HG03025 (cell line): ENCODE data around the gene KIRREL1.

Experiments
- ATAC-seq: cut with Tn5 transposase; IDR thresholded peaks from one replicate; pipeline ENCODE4 v1.9.1; 2021; ENCODE audit warnings: mild to moderate bottlenecking, moderate library complexity; ENCODE audit not compliant: unreplicated experiment, low FRiP score

Gene KIRREL1

GRCh38 chr1:158003406-158003800 is 10.0 kb downstream of the KIRREL1 start:
- no peak for ATAC-seq

GRCh38 chr1:158005224-158005623 is 11.8 kb downstream of the KIRREL1 start:
- ATAC-seq, result no peak

DNA sequence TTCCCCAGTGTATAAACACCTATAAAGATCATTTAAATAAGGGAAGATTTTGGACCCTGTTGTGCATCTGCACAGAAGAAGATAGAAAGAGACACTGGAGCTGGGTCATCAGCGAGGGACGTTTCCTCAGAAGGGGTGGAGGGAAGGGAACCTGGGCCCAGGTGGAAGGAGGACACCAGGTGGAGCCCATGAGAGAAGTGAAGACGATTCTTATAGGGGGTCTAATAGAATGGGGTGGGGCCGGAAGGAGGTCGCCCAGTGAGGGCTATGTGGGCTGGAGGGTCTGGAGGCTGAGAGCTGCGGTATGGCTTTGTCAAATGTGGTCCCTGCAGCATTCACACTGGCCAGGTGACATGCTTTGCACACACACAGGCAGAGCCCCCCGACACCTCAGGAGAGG is 13.7 kb downstream of the KIRREL1 start:
- ATAC-seq, result no peak

GRCh38 chr1:158007667-158008386 is 14.4 kb downstream of the KIRREL1 start:
- no peak for ATAC-seq

GRCh38 chr1:158008630-158009029 is 15.2 kb downstream of the KIRREL1 start:
- ATAC-seq, result no peak

- ATAC-seq, result no peak
Measured at GRCh38 chr1:158011714-158012113, 18.3 kb downstream of the KIRREL1 start.

GRCh38 chr1:158013840-158014730 is 20.6 kb downstream of the KIRREL1 start:
- ATAC-seq, result no peak

GRCh38 chr1:158014731-158015320 is 21.4 kb downstream of the KIRREL1 start:
- ATAC-seq, result no peak

DNA sequence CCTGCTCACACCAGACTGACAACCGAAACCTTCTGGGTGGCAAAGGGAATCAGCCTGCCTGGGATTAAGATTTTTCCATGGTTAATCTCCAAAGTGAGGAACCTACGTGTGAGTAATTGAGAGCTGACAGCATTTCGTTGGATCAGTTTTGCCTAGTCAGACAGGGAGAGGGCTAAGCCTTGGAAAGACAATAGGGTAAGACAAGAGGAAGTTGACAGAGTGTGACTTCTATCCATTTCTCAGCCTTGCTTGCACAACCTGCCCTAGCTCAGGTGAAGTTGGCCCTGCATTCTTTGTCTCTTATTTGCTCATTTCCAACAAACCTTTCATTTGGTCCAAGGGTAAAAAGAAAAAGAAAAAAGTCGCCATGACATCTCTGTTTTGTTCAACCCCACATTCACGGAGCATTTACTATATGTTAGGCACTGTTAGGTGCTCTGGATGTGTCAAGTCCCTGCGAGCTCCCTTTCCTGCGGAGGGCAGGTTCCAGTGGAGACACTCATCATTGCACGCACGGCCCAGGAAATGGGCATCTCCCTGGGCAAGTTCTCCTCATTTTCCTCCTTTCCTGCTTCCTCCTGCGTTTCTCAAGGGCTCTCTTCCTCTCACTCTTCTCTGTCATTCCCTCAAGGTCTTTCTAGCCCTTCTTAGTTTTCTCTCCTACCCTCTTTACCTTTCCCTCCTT is 23.3 kb downstream of the KIRREL1 start:
- ATAC-seq, result no peak

- ATAC-seq, result no peak
Measured at GRCh38 chr1:158017800-158018595, 24.6 kb downstream of the KIRREL1 start.

GRCh38 chr1:158019171-158019868 is 25.9 kb downstream of the KIRREL1 start:
- ATAC-seq, result no peak

DNA sequence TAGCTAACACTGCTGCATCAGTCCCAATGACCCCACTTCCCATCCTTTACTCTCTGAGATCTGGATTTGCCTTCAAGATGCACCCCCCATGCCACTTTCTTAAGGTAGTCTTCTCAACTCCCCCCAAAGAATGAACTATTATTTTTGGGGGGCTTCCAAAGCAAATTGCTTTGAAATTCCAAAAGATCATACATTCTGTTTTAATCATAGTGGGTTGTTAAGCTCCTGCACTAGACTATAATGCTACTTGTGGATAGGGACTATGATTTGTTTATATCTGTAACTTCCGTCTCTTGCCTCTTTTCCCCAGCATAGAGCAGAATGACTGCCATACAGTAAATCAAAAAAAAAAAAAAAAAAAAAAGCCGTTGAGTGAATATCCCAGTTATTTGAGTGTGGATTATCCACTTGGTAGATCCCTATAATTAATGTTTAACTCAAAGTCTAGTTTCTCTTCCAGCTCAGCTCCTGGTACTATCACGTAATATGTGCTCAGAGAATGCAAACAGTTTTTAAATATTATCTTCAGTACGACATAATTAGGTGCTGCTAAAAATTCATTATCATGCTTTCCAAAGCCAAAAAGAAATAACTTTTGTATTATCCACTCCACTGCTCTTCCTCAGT is 26.9 kb downstream of the KIRREL1 start:
- no peak for ATAC-seq

GRCh38 chr1:158020886-158021620 is 27.6 kb downstream of the KIRREL1 start:
- ATAC-seq, result no peak

GRCh38 chr1:158021721-158022120 is 28.3 kb downstream of the KIRREL1 start:
- ATAC-seq, result no peak

DNA sequence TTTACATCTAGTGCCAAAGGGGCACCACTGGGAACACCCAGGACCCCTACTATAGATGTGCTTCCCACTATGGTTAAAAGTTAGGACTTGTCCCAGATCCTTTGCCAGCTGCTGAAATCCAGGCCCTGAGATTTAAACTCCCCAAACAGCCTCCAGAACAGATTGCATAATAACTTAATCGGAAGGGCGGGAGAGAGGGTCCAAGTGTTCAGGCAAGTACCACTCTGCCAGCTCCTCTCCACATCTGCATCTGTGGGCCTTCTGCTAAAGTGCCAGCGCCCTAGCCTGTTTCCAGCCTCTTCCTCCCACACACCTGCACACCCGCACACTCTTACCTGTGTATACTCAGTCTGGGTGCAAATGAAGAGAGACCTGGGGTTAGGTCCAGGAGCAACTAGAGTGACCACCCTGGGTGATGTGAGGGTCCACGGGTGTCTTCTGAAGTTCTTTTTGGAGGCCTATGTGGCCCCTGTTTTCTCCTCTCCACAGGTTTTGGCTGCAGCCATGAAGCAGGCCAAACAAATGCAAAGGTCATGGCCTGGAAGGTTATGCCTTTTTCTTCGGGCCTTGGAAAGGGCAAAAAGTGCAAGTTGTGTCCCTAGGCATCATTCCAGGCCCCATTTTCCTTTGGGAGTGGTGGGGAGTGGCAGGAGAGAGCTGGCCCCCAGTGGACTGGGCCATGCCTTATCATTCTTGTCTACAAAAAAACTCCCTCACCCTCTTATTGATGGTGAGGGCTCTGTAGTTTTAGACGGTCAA is 29.3 kb downstream of the KIRREL1 start:
- no peak for ATAC-seq

DNA sequence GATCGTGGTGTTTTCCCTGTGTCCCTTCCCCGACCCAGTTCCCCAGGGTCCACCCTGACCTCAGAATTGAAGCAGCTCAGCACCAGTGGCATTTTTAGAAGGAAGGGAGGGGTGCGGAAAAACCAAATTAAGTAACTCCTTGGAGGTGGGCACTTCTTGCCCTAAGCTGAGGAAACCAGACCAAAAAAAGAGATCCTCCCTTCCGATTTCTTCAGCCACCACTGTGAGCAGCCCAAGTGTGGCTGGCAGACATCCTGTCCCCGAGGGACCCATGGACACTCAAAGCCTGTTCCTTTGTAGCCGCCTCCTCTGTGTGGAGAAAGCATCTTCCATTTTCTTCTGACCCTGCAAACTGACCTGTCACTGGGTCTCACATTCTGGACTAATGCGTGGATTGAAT is 31.3 kb downstream of the KIRREL1 start:
- no peak for ATAC-seq

DNA sequence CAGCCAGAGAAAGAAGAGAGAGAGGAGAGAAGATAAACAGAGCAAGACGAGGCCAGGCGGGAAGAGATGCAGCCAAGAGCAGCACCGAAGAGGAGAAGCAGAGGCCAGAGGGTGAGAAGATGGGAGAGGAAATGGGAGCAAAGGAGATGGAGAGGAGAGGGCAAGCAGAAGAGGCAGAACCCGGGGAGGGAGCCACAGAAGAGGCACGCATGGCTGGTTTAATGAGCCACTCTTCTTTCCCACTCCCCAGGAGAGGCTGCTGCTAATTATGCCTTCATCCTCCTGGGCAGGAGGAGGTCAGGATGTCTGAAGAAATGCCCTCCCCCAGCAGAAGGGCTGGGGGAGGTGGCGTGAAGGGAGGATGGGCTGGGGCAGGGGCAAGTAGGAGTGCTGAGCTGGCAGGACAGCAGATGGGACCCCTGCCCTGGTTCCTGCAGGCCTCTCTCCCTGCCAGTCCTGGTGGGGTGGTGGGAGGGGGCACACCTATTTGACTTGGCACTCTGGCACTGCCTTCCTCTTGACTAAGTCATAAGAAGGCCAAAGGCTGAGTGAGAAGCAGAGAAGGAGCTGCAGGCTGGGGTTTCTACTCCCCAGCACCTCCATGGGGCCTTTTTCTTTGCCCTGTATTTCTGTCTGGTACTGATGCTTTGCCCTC is 32.3 kb downstream of the KIRREL1 start:
- no peak for ATAC-seq
